HS-5 (cell line): ENCODE measurements around the gene GTF2H1.
A peak's percentile ranks its signal among the peaks of the same experiment; 100 is the strongest.

ENCODE experiments used
- DNase-seq: peaks from one replicate; pipeline ENCODE4 v3.0.0-alpha.2; 2012; ENCODE audit warnings: low read depth

GTF2H1 gene

GRCh38 chr11:18321969-18322711 is at the start of gene GTF2H1, which contains the start of gene HPS5:
TSS of gene GTF2H1 (plus strand) at chr11:18322567. CDS start at chr11:18333075, 10,508 bp downstream.
TSS of gene HPS5 (minus strand) at chr11:18322140. CDS start at chr11:18317858, 4,282 bp downstream.
- DNase-seq, result peak; percentile 95

- DNase-seq, result no peak
Measured at GRCh38 chr11:18277565-18278271, 44.6 kb upstream of the GTF2H1 start.

GRCh38 chr11:18280438-18281045 is 41.8 kb upstream of the GTF2H1 start:
- DNase-seq, result no peak

GRCh38 chr11:18282626-18283025 is 39.7 kb upstream of the GTF2H1 start:
- DNase-seq, result no peak

- DNase-seq, result peak; percentile 2
Measured at GRCh38 chr11:18285841-18286240, 36.5 kb upstream of the GTF2H1 start.

- no peak for DNase-seq
Measured at GRCh38 chr11:18288911-18289310, 33.5 kb upstream of the GTF2H1 start.

- no peak for DNase-seq
Measured at GRCh38 chr11:18294862-18295261, 27.5 kb upstream of the GTF2H1 start.

- DNase-seq, result no peak
Measured at GRCh38 chr11:18295316-18295715, 27.1 kb upstream of the GTF2H1 start.

- DNase-seq, result no peak
Measured at GRCh38 chr11:18299721-18300120, 22.6 kb upstream of the GTF2H1 start.

- DNase-seq, result no peak
Measured at GRCh38 chr11:18304745-18305144, 17.6 kb upstream of the GTF2H1 start.

- no peak for DNase-seq
Measured at GRCh38 chr11:18307461-18308139, 14.8 kb upstream of the GTF2H1 start.

GRCh38 chr11:18308242-18308641 is 14.1 kb upstream of the GTF2H1 start:
- no peak for DNase-seq

GRCh38 chr11:18309691-18310090 is 12.7 kb upstream of the GTF2H1 start:
- DNase-seq, result no peak

GRCh38 chr11:18310800-18311340 is 11.5 kb upstream of the GTF2H1 start:
- DNase-seq, result no peak

GRCh38 chr11:18312012-18312411 is 10.4 kb upstream of the GTF2H1 start:
- no peak for DNase-seq

- peak; percentile 39 for DNase-seq
Measured at GRCh38 chr11:18312663-18313420, 9.5 kb upstream of the GTF2H1 start.

GRCh38 chr11:18313965-18314763 is 8.2 kb upstream of the GTF2H1 start:
- DNase-seq, result no peak

GRCh38 chr11:18314784-18315523 is 7.4 kb upstream of the GTF2H1 start:
- DNase-seq, result no peak

- DNase-seq, result no peak
Measured at GRCh38 chr11:18315893-18316292, 6.5 kb upstream of the GTF2H1 start.

- no peak for DNase-seq
Measured at GRCh38 chr11:18317551-18317950, 4.8 kb upstream of the GTF2H1 start.
